HG03060 (cell line): ENCODE results near the gene MRPL36.
"Not testable (repeated sequence)": the region's sequence is repeated elsewhere in the genome, so short reads cannot be mapped to it uniquely, and the experiment has no call there.

ENCODE experiments used
- ATAC-seq: cut with Tn5 transposase; IDR thresholded peaks from one replicate; pipeline ENCODE4 v1.9.1; 2021; ENCODE audit warnings: low read depth, moderate number of reproducible peaks; ENCODE audit not compliant: unreplicated experiment

The MRPL36 gene

DNA sequence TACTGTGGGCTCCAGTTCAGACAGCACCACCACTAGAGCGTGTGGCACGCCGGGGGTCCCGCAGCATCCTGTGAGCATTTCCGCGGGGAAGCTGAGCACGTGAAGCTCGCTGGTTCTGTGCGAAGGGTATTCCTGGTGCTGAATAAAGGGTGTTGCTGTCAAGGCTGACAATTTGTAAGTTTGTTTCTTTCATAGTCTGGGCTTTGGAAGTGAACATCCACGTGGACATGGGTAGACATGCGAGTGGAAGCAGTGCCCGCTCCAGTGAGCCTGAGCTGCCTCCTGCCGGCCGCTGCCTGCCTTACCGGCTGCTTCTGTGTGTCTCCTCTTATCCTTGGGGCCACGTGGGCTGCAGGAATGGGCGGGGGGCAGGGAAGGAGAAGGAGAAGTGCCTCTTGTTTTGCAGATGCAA lies 16.2 kb upstream of the MRPL36 start:
- no peak for ATAC-seq

DNA sequence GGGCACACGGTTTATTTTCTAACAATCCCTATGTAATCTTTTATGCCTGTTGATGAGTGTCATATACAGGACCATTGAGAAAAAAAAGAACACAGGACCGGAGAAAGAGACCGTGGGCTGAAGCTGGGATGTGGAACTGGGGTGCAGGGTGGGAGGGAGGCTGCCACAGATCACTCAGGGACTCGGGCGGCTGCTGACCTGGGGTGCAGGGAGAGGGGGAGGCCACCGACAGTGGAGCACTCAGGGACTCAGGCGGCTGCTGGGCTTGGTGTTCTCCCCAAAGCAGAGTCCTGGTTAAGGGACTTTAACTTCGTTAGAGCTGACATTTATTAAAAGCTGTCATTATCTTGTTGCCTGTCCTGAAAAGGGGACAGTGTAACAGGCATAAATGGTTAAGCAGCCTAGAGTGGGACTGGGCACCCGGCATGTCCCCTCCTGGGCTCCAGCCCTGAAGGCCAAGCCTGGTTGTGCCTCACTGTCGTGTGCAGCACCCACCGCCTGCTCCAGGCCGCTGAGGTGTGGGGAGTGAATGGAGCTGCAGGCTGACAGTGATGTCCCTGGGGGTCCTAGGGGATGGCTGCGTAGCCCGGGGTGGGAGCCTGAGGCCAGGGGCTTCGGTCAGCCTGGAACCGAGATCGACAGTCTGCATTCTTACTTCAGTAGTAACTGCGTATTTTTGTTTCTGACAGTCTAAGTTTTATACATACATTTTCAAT lies 15.6 kb upstream of the MRPL36 start:
- ATAC-seq: no peak

DNA sequence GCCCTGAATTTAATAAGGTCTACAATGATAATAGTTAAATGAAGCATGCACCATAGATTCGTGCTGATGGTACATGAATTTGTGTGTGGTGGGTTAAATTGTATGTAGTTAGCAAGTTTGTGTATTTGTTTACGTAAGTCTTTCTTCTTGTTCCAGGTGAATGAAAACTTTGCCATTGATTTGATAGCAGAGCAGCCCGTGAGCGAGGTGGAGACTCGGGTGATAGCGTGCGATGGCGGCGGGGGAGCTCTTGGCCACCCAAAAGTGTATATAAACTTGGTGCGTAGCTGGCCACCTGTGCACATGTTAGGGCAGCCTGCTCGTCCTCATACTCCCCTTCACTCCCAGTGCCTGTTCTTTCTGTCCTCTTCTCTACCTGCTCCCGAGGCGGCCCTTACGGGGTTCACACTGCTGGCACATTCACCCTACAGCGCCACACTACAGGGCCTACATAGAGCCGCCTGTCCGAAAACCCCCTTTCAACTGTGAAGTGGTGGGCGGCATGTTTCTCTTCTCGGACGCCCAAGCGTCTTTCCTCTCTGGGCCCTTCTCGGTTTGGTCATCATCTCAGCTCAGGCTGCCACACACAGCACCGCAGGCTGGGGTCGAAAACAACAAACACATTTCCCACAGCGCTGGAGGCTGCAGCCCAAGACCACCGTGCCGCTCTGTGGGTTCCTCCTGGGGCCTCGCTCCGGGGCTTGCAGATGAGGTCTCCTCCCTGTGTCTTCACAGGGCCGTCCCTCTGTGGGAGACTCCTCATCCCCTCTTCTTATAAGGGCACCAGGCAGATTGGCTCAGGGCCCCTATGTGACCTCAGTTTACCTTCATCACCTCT lies 14.8 kb upstream of the MRPL36 start:
- no peak for ATAC-seq

DNA sequence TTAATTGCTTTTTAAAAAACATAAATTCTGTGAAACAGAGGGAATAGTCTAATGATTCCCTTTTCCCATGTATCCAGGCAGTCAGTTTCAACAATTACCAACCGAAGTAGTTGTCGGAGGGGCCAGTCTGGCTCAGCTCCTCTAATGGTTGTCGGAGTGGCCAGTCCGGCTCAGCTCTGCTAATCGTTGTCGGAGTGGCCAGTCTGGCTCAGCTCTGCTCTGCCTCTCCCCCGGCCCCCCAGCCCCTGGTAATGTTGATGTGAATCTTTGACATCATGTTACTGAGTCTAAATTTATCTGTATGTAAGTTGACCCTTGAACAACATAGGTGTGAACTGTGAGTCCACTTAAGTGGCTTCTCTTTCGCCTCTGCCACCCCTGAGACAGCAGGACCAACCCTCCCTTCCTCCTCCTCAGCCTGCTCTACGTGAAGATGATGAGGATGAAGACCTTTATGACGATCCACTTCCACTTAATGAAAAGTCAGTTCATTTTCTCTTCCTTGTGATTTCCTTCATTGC lies 11.0 kb upstream of the MRPL36 start:
- no peak for ATAC-seq

DNA sequence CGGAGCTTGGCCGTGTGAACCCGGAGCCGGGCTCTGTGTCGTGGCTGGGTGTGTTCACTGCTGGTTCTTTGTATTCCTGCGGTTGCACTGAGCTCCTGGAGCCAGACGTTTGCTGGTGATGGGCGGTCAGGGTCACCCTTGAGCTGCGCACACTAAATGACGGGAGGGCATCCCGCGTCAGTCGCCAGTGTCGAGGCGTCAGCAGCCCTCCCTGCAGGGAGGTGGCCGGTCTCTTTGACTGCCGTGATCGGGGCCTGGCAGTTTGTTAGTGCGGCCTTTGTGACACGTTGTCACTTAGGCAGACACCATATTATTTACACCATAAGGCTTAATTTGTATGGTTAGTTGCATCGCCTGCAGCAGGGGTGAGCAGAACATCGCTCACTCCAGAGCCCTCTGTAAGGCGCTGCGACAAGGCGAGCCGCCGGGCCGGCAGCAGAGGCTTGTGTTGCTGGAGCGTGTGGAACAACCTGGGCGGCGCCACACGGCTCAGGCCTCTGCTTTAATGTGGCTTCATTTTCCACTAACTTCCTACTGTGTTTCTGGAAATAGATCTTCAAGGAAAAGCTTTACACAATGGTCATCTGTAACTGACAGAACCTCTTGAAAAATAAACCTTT lies 9.9 kb upstream of the MRPL36 start:
- no peak for ATAC-seq

DNA sequence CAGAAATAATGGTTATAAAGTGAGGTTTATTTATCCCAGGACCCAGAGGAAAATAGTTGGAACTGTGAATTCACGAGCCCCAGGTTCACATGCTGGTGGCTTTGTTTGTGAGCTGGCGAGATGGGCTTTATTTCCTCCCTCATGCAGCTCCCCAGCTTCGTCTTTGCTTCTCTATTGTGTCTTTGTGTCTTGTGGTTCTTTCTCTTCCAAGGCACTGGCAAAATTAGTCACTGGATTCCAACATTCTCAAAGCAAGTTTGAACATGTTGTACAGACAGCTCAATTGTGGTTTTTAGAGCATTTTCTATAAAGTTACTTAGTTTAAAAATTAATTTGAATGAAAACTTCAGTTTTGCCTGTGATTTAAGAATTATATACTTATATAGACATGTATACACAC lies 8.8 kb upstream of the MRPL36 start:
- no peak for ATAC-seq

DNA sequence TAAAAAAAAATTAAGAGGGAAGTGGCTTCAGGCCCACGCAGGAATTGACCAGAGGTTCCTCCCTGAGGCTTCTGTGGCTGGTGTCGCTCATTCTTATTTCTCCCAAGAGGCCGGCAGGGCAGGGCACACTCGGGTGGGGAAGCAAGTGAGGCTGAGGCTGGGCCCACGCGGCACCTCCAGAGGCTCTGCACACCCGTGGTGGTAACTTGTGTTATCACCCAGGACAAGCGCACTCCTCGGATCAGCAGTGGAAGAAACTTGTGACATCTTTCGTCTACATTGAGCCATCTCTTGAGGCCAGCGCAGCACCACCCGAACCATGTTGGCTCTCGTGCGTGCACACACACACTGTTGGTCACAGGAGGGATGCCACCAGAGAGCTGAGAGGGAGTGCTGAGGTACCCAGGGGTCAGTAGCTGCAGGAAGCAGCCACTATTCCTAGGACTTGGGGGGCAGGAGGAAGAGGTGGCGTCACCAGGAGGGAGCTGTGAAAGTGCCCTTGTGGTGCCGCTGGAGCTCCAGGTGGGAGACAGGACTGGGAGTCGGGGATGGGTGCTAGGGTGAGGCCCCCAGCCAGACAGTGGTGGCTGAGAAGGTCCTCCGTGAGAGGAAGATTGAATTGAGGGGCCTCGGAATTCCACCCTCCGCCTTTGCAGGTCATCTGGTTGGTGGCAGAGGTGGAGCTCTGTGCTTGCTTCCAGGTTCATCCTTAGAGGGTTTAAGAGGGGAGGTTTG lies 8.0 kb upstream of the MRPL36 start:
- ATAC-seq: no peak

DNA sequence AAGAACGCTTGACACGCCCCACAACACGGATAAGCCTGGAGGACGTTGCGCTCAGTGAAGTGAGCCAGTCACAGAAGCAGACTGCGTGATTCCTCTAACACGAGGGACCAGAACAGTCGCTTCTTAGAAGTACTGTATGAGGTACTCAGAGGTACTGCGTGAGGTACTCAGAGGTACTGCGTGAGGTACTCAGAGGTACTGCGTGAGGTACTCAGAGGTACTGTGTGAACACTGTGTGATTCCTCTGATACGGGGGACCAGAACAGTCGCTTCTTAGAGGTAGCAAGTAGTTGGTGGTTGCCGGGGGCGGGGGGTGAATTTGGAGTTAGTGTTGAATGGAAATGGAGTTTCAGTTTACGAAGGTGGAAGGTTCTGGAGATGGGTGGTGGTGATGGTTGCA lies 7.3 kb upstream of the MRPL36 start:
- ATAC-seq: no peak

DNA sequence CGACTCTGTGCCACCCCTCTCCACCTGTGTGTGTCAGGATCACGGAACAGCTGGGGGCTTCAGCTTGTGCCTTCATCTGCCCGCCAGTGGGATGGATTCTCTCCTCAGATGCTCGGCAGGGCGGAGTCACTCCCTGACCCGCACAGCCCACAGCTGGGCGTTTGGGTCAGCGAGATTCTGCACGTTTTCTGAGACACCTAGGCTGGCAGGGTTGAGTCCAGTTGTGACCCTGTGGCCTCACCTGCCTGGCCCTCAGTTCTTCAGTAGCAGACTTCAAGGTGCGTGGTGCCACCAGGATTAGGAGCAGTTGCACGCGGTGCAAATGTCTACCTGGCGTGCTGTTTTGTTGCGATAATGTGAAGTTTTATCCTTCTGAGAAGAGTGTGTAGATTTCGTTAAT lies 6.6 kb upstream of the MRPL36 start:
- ATAC-seq: no peak

DNA sequence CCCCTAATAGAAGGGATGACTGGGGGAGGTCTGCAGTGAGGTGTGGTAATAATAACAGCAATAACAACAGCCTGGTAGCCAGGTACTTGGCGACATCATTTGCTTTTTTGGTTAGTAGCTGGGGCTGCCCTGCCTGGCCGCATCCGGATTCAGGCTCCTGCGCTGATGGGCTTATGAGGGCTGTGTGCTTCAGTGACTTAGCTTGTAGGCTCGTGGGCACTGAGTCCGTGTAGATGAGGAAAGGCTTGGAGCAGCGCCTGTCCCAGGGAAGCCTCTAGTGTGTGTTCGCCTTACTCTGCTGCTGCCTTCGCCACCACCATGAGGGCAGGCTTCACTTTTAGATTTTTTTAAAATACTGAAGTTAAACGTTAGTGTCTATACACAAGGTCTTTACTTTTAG lies 6.1 kb upstream of the MRPL36 start:
- ATAC-seq: no peak

DNA sequence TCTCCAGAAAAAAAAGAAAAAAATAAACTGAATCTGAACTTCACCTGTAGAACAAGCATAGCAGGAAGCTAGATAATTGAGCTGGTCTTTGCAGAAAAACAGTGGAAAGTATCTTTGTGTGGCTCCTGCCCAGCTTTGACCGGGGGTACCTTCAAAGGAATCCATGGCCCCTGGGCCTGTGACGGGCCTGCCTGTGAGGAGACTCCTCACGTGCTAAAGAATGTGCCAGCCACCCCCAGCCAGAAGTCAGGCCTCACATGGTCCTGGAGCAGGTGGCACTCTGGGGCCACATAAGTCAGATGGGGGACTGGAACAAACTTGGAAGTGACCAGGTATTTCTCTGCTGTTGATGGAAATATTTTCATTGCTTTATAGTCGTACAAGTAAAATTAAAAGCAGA lies 5.7 kb upstream of the MRPL36 start:
- no peak for ATAC-seq

DNA sequence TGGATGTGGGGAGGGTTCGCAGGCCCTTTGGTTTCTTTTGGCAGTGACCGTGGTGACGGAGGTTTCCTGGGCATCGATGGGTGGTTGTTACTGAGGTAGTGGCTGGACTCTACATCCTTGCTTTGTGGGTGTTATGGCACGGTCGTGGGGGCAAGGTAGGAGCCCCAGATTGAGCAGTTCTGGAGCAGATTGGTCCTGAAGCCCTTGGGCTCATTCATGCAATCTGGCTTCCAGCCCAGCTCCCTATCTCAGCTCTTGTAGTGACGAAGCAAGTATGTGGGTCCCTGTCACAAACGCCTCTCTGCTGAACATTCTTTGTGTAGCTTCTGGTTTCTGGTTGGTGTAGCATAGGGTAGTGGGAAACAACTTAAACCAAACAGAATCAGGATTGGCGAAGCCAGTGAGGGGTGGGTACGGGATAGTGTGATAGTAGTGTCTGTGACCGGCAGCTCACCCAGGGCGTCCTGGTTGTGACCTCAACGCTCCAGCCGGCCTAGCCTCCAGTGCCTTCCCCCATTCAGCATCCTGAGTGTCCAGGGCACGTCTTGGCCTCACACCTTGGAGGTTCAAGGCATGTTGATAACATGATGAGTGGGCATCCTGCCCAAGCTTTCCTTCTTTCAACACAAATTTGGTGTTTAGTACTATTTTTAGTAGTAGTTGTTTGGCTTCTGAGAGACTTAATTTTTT lies 4.5 kb upstream of the MRPL36 start:
- ATAC-seq: no peak

DNA sequence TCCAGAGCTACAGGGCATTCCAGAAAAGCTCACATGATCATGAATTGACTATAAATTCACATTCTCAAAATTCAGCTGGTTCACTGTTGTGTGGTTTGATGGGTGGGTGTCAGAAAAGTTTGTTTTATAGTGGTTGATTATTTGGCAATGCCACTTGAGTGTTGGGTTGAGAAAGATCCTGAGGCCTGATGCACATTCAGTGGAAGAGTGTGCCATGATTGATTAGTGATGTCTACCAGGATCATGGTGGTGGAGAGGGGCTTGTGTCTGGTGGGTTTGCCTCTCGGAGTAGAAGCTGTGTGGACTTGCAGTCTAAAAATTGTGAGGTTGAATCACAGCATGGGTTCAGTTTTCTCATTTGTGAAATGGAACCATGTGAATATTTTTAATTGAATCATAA lies 3.6 kb upstream of the MRPL36 start:
- ATAC-seq: no peak

DNA sequence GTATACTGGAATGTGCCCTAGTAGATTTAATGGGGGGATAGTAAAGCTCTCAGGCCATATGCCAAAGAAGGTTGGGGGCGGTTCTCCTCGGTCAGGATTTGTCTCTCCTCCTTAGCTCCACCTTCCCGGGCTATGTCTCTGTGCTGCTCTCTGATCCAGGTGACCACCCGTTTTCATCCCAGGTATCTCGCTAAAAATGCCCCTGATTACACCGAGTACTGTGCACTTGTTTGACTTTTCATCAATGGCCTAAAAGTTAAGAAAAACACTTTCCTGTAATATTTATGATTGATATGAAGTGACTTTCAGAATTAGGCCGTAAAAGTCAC lies 2.3 kb upstream of the MRPL36 start:
- no peak for ATAC-seq

DNA sequence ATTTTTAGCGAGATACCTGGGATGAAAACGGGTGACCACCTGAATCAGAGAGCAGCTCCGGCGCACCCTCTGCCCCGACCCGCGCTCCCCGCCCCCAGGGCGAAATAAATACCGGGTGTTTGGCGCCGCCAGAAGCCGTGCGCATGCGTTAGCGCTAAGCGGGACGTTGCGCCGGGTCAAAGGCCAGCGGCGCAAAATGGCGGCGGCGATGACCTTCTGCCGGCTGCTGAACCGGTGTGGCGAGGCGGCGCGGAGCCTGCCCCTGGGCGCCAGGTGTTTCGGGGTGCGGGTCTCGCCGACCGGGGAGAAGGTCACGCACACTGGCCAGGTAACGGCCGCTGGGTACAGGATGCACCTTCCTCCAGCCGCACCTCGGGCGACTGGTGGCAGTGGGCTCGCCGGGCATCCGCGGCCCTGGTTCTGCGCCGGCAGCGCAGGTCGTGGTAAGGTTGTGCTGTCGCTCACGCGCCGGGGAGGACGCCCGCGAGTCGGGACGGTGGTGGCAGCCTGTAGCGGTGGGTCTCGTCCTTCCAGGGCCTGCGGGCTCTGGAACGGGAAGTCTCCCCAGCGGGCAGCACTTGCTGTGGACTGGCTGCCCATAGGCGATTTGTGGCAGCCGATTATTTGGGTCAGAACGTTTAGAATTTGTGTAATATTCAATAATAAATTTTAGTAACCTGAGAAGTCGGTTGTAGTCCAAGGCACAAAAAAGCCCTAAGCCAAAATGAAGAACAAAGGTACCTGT lies 1.8 kb upstream of the MRPL36 start, which contains the start of gene NDUFS6:
Gene NDUFS6, plus strand, starts transcription at position 186 of the 745 bp plus-strand sequence. Its CDS starts 11 bp downstream, at position 197.
- ATAC-seq: peak; percentile 31

DNA sequence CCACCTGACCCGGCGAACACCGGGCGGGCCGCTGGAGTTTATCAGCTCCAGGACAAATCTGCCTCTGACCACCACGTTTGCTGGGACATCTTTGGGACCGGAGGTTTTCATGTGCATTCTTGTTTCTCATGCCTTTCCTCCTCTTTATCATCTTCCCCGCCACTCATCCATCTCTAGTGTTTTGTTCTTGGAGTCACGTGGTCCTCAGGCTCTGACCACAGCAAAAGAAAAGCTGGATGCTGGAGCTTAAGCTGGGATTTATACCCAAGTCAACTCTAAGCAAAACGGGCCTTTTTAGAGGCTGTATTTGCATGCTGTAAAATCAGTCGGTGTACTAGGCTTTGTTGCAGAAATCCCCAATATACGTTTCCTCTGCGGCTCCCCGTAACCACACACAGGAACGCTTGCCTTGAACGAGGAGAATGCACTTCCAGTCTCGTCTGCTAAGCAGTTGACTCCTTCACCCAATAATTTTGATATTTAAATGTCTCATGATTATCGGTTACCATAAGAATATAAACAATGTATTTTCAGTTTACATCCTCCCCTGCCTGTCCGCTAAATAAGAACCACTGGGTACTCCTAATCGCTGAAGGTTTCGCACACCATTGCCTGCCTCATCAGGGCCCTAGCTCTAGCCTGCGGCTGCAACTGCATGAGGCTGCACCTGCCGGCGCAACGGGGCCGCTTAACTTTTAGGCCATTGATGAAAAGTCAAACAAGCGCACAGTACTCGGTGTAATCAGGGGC lies 1.0 kb upstream of the MRPL36 start:
- ATAC-seq: peak; percentile 28

DNA sequence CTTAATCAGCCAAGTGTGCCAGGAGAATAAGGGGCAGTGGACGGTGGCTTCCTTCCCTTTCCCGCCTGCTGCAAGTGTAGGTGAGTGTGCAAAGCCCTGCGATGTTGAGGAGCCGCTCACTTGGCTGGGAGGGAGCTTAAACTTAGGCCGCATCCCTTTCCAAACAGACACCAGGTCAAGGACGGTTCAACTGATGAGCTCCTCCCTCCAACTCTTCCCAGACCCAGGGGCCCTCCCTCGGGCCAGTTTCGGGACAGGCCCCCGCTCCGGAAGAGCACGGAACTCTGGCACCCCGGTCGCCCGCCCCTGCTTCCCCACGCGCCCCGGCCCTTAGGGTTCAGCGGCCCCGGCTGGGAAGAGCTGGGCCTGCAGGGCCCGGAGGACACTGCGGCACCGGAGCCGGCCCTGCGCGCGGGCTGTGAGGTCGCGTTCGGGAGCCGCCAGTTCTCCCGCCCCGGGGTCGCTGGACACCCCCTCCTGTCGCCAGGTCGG lies 481 bp downstream of the MRPL36 start:
- no peak for ATAC-seq

DNA sequence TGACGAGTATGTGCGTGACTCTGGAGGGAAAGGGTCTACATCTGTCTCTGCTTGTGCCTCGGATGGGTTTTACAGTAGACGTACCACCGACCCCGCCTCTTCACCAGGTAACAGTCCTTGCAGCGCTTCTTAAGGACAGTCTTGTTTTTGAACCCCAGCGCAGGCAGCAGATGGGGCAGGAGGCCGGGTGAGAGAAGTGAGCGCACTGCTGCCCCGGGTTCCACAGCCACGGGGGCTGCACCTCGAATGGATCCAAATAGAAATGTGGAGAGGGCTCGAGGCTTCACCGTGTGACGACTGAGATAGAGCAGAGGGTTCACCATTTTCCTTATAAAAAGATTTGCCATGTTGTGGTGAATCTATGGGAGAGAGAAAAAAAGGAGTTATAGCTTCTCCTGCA lies 1.0 kb downstream of the MRPL36 start:
- not testable (repeated sequence) for ATAC-seq

DNA sequence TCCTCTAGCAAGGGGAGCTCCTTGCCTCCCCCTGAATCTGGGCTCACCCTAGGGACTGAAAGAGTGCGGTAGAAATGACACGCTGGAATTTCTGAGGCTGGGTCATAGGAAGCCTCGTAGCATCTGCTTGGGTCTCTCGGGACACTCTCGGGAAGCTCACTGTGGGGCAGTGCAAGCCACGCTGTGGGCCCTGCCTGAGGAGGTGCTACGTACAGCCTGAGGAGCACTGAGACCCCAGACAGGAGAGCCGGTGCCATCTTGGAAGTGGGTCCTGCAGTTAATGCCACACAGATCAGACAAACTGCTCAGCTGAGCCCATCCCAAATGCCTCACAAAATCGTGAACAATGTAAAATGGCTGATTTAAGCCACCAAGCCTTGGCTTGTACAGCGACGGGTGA lies 1.8 kb downstream of the MRPL36 start:
- no peak for ATAC-seq
